ENCODE measurements around the gene FBXO40. TPM values are rescaled to one million over a fixed set of nuclear protein-coding genes. Genes with fewer than 3 reads are reported as not detected.

The FBXO40 gene
- total and polyA plus RNA-seq, 2 of the 13 experiments (the other 11 are each of a cell fraction or from before 2014, with no cell fraction given) = not detected

GRCh38 chr3:121627211-121627610 is 34.0 kb downstream of the FBXO40 start (continued):
- no peak for TF ChIP-seq YY1 (IDR thresholded peaks at IDR 0.05; ENCODE audit: insufficient read depth, insufficient replicate concordance, low read depth, low read length)
- no peak for TF ChIP-seq ZNF773 (CRISPR knock-in tag; IDR thresholded peaks at IDR 0.05; ENCODE audit: borderline replicate concordance)
- TF ChIP-seq PRDM4 (CRISPR knock-in tag; IDR thresholded peaks at IDR 0.05; ENCODE audit: borderline replicate concordance) = no peak
- TF ChIP-seq HDAC1 (CRISPR knock-in tag; IDR thresholded peaks at IDR 0.05) = no peak

GRCh38 chr3:121627622-121628021 is 34.4 kb downstream of the FBXO40 start:
- 9% methylated on average over 3 of the region's 3 CpGs for WGBS (ENCODE audit: low lambda C conversion rate)
- no peak for ATAC-seq
- no TSS peak for BruUV-seq (replicated peaks)

More at GRCh38 chr3:121627622-121628021, 34.4 kb downstream of the FBXO40 start:
- H3K4me1 ChIP-seq (ENCODE audit: insufficient read depth, low read length) = no peaks in the 10 kb centered on the region
- no peaks in the 10 kb centered on the region for H3K79me2 ChIP-seq (ENCODE audit: insufficient read depth, low read length)
- ChIA-PET POLR2A (no interaction called here), CTCF (ENCODE audit: low intra/inter-chr PET ratio, low total read pairs) (no interaction called here)
- H3K4me3 ChIP-seq (replicated peaks in 1 of 3; ENCODE audit: insufficient read depth in 1 of 3, low read depth in 2 of 3, low read length in 3 of 3) = no peak overlapping the region
- H3K9me3 ChIP-seq (ENCODE audit: low read length) = no peaks in the 10 kb centered on the region
- no peak overlapping the region for H3K27ac ChIP-seq (ENCODE audit: extremely low read length, insufficient read depth, low read length)
- DNase-seq (ENCODE audit: low spot score) (no peak), FAIRE-seq (no peak)
- in situ Hi-C loops (cut with HindIII; ENCODE audit: extremely low pct_ligation_motif_present, low pct_unique_long_range_greater_than_20kb) (no loop called here), intact Hi-C loops (cut with micrococcal nuclease; ENCODE audit: unreplicated experiment) (no loop called here)
- no peaks in the 10 kb centered on the region for H3K36me3 ChIP-seq (replicated peaks in 1 of 2; ENCODE audit: control insufficient read depth in 1 of 2, insufficient read depth in 2 of 2, low read length in 2 of 2)
- peaks cover 0 to 3% of the 10 kb centered on the region in 2 experiments; a peak in 1 of 5 replicates for H3K27me3 ChIP-seq (ENCODE audit: control insufficient read depth in 1 of 2, insufficient read depth in 2 of 2, low read length in 2 of 2)
- no peak overlapping the region for H3K9ac ChIP-seq (ENCODE audit: insufficient read depth, low read depth, low read length)
- H2AFZ ChIP-seq (ENCODE audit: low read length) = no peak overlapping the region
- TF ChIP-seq NAIF1 (CRISPR knock-in tag; IDR thresholded peaks at IDR 0.05; ENCODE audit: borderline replicate concordance) (no peak), TBX2 (CRISPR knock-in tag; IDR thresholded peaks at IDR 0.05; ENCODE audit: borderline replicate concordance) (no peak), ZNF557 (CRISPR knock-in tag; IDR thresholded peaks at IDR 0.05) (no peak), ZFAT (CRISPR knock-in tag; conservative IDR thresholded peaks at IDR 0.05) (no peak), GATAD2A (CRISPR knock-in tag; IDR thresholded peaks at IDR 0.05) (no peak), PAWR (CRISPR knock-in tag; IDR thresholded peaks at IDR 0.05; ENCODE audit: borderline replicate concordance) (no peak), ZNF230 (CRISPR knock-in tag; IDR thresholded peaks at IDR 0.05) (no peak), SNAPC2 (CRISPR knock-in tag; IDR thresholded peaks at IDR 0.05) (no peak), SRY (CRISPR knock-in tag; IDR thresholded peaks at IDR 0.05) (no peak), NR2C2 (CRISPR knock-in tag; IDR thresholded peaks at IDR 0.05; ENCODE audit: borderline replicate concordance) (no peak), THRA (CRISPR knock-in tag; IDR thresholded peaks at IDR 0.05; ENCODE audit: borderline replicate concordance) (no peak), HOXA9 (CRISPR knock-in tag; IDR thresholded peaks at IDR 0.05; ENCODE audit: borderline replicate concordance) (no peak)
- no peaks in the 10 kb centered on the region for H4K20me1 ChIP-seq (ENCODE audit: insufficient read depth, low read length)
- H3K4me2 ChIP-seq (ENCODE audit: low read depth, low read length) = no peak overlapping the region

All from HepG2 (cell line).